WTC11 (cell line): ENCODE measurements around the gene ARHGEF33. TPM values are rescaled to one million over a fixed set of nuclear protein-coding genes. Genes with fewer than 3 reads are reported as not detected.

Experiments used
- ATAC-seq: fragments of 200-7000 bp; cut with Tn5 transposase; 2 replicates; pipeline ENCODE4 v1.10.0; 2021; ENCODE audit warnings: mild to moderate bottlenecking, moderate library complexity
- Bru-seq: library from RNA; stranded (reverse); fragments of 400-500 nt; gene quantifications from one replicate; lab custom pipeline; 2021; lab: Mats Ljungman, UMichigan
- CTCF ChIA-PET: fragments of 300-600 bp; sonication (Branson Sonifier 250); formaldehyde crosslinking; loops from one replicate; lab custom pipeline; 2021; ENCODE audit warnings: antibody characterized with exemption; lab: Charles Lee
- POLR2A ChIA-PET: fragments of 350-600 bp; sonication (Branson Sonifier 250); formaldehyde crosslinking; loops from one replicate; lab custom pipeline; 2021; ENCODE audit warnings: antibody characterized with exemption; lab: Charles Lee
- DNase-seq: peaks from one replicate; pipeline ENCODE4 v3.0.0; 2021; ENCODE audit warnings: low spot score
- H3K27ac Mint-ChIP-seq: 2 replicates; pipeline ENCODE4 v1.8.0; 2021; ENCODE audit warnings: mixed read lengths
- H3K27me3 Mint-ChIP-seq: 2 replicates; pipeline ENCODE4 v1.8.0; 2021; ENCODE audit warnings: low read depth, mild to moderate bottlenecking, moderate library complexity, mixed read lengths
- H3K36me3 Mint-ChIP-seq: 2 replicates; pipeline ENCODE4 v1.8.0; 2021; ENCODE audit warnings: mixed read lengths
- H3K4me1 Mint-ChIP-seq: 2 replicates; pipeline ENCODE4 v1.8.0; 2022; ENCODE audit warnings: mixed read lengths
- H3K4me3 Mint-ChIP-seq: 2 replicates; pipeline ENCODE4 v1.8.0; 2021; ENCODE audit warnings: mild to moderate bottlenecking, moderate library complexity, mixed read lengths
- H3K9me3 Mint-ChIP-seq: 2 replicates; pipeline ENCODE4 v1.8.0; 2021; ENCODE audit warnings: mixed read lengths
- ARID4B ChIP-seq: sonication (generic); formaldehyde crosslinking; IDR thresholded peaks from 2 replicates; pipeline ENCODE4 v1.8.0; 2023; ENCODE audit warnings: missing genetic modification reagents, mild to moderate bottlenecking, borderline replicate concordance
- ETV6 ChIP-seq: sonication (generic); formaldehyde crosslinking; IDR thresholded peaks from 2 replicates; pipeline ENCODE4 v1.8.1; 2022; ENCODE audit warnings: mild to moderate bottlenecking, missing genetic modification reagents
- GABPB1 ChIP-seq: sonication (generic); formaldehyde crosslinking; IDR thresholded peaks from 2 replicates; pipeline ENCODE4 v1.8.1; 2023; ENCODE audit warnings: mild to moderate bottlenecking, missing genetic modification reagents
- MAX ChIP-seq: sonication (generic); formaldehyde crosslinking; IDR thresholded peaks from 2 replicates; pipeline ENCODE4 v1.8.0; 2022; ENCODE audit warnings: mild to moderate bottlenecking, missing genetic modification reagents
- NFATC4 ChIP-seq: fragments of 250-450 bp; sonication (Bioruptor Pico); IDR thresholded peaks from 2 replicates; pipeline ENCODE4 v1.9.0; 2021; ENCODE audit warnings: mild to moderate bottlenecking
- OVOL2 ChIP-seq: fragments of 250-450 bp; sonication (Bioruptor Pico); IDR thresholded peaks from 2 replicates; pipeline ENCODE4 v1.9.0; 2021; ENCODE audit warnings: mild to moderate bottlenecking, borderline replicate concordance
- SP1 ChIP-seq: sonication (generic); formaldehyde crosslinking; conservative IDR thresholded peaks from 2 replicates; pipeline ENCODE4 v1.8.1; 2022; ENCODE audit warnings: missing genetic modification reagents
- TEAD1 ChIP-seq: sonication (generic); formaldehyde crosslinking; IDR thresholded peaks from 2 replicates; pipeline ENCODE4 v1.8.0; 2022; ENCODE audit warnings: mild to moderate bottlenecking, missing genetic modification reagents
- ZNF121 ChIP-seq: sonication (generic); formaldehyde crosslinking; IDR thresholded peaks from 2 replicates; pipeline ENCODE4 v1.8.0; 2023; ENCODE audit warnings: missing genetic modification reagents
- ZNF232 ChIP-seq: sonication (generic); formaldehyde crosslinking; IDR thresholded peaks from 2 replicates; pipeline ENCODE4 v1.8.0; 2022; ENCODE audit warnings: mild to moderate bottlenecking, missing genetic modification reagents
- ZNF423 ChIP-seq: fragments of 250-450 bp; sonication (Bioruptor Pico); IDR thresholded peaks from 2 replicates; pipeline ENCODE4 v2.1.2; 2022; ENCODE audit warnings: mild to moderate bottlenecking, moderate library complexity
- long read RNA-seq, 3 experiments: library from RNA in 1 of 3; library from capped mRNA in 1 of 3; library from polyadenylated mRNA in 1 of 3; unstranded in 2 of 3; stranded (forward) in 1 of 3; transcript quantifications; one replicate each; pipeline ENCODE4 v2.0.0, GENCODE V29; 2021
- total RNA-seq: library from RNA; stranded (reverse); gene quantifications from 3 replicates; pipeline ENCODE4 v1.2.3, GENCODE V29; 2021
- TF ChIP-seq, protein P1 (sequence below): fragments of 250-450 bp; sonication (Bioruptor Pico); IDR thresholded peaks from 2 replicates; pipeline ENCODE4 v1.9.0; 2021; ENCODE audit warnings: mild to moderate bottlenecking
- TF ChIP-seq, protein P2 (sequence below): sonication (generic); formaldehyde crosslinking; IDR thresholded peaks from 2 replicates; pipeline ENCODE4 v1.8.0; 2023; ENCODE audit warnings: mild to moderate bottlenecking, missing genetic modification reagents
- TF ChIP-seq, protein P3 (sequence below): sonication (generic); formaldehyde crosslinking; IDR thresholded peaks from 2 replicates; pipeline ENCODE4 v1.8.1; 2023; ENCODE audit warnings: mild to moderate bottlenecking, moderate library complexity, missing genetic modification reagents
- TF ChIP-seq, protein P4 (sequence below): sonication (generic); formaldehyde crosslinking; IDR thresholded peaks from 2 replicates; pipeline ENCODE4 v1.8.0; 2022; ENCODE audit warnings: mild to moderate bottlenecking, missing genetic modification reagents

Gene ARHGEF33
- total RNA-seq (0.42 to 0.57 TPM (median 0.50 TPM) in 3 replicates), Bru-seq, nascent RNA (percentile 25 among the genes with signal in this experiment)
- long read RNA-seq, experiment 1, partial matches to known transcripts: 1 of 2 reads
- long read RNA-seq, experiment 1, other reads (novel, unspliced or antisense): 1 of 2 reads
- long read RNA-seq, experiment 2, partial matches to known transcripts: 0 of 4 reads
- long read RNA-seq, experiment 2, other reads (novel, unspliced or antisense): 2 of 4 reads
- long read RNA-seq, experiment 3: 0 reads

- CTCF ChIA-PET: no interaction called here
- TF ChIP-seq NFATC4 (CRISPR knock-in tag): no peak
- no peak for TF ChIP-seq GABPB1
- TF ChIP-seq, protein P1, sequence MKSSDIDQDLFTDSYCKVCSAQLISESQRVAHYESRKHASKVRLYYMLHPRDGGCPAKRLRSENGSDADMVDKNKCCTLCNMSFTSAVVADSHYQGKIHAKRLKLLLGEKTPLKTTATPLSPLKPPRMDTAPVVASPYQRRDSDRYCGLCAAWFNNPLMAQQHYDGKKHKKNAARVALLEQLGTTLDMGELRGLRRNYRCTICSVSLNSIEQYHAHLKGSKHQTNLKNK (CRISPR knock-in tag): no peak
- no peak for TF ChIP-seq OVOL2
- TF ChIP-seq TEAD1 (CRISPR knock-in tag): no peak
- no peak for TF ChIP-seq ZNF232 (CRISPR knock-in tag)
- TF ChIP-seq, protein P2, sequence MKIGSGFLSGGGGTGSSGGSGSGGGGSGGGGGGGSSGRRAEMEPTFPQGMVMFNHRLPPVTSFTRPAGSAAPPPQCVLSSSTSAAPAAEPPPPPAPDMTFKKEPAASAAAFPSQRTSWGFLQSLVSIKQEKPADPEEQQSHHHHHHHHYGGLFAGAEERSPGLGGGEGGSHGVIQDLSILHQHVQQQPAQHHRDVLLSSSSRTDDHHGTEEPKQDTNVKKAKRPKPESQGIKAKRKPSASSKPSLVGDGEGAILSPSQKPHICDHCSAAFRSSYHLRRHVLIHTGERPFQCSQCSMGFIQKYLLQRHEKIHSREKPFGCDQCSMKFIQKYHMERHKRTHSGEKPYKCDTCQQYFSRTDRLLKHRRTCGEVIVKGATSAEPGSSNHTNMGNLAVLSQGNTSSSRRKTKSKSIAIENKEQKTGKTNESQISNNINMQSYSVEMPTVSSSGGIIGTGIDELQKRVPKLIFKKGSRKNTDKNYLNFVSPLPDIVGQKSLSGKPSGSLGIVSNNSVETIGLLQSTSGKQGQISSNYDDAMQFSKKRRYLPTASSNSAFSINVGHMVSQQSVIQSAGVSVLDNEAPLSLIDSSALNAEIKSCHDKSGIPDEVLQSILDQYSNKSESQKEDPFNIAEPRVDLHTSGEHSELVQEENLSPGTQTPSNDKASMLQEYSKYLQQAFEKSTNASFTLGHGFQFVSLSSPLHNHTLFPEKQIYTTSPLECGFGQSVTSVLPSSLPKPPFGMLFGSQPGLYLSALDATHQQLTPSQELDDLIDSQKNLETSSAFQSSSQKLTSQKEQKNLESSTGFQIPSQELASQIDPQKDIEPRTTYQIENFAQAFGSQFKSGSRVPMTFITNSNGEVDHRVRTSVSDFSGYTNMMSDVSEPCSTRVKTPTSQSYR (CRISPR knock-in tag): no peak
- no peak for TF ChIP-seq ZNF423 (CRISPR knock-in tag)
- TF ChIP-seq, protein P3, sequence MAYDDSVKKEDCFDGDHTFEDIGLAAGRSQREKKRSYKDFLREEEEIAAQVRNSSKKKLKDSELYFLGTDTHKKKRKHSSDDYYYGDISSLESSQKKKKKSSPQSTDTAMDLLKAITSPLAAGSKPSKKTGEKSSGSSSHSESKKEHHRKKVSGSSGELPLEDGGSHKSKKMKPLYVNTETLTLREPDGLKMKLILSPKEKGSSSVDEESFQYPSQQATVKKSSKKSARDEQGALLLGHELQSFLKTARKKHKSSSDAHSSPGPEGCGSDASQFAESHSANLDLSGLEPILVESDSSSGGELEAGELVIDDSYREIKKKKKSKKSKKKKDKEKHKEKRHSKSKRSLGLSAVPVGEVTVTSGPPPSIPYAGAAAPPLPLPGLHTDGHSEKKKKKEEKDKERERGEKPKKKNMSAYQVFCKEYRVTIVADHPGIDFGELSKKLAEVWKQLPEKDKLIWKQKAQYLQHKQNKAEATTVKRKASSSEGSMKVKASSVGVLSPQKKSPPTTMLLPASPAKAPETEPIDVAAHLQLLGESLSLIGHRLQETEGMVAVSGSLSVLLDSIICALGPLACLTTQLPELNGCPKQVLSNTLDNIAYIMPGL (CRISPR knock-in tag): no peak
- TF ChIP-seq MAX (CRISPR knock-in tag): no peak
- TF ChIP-seq ETV6 (CRISPR knock-in tag): no peak
- TF ChIP-seq, all 79 proteins: peak for 0
- H3K36me3 Mint-ChIP-seq: no peaks in the 10 kb centered on the region
- H3K27ac Mint-ChIP-seq: no peak within 1 kb of the TSS
- 0 out of 2 replicates have a peak, but pooled peaks cover 3% of the 10 kb centered on the region for H3K4me1 Mint-ChIP-seq
- H3K27me3 Mint-ChIP-seq: no peaks in the 10 kb centered on the region; the same call in 1 of the 2 replicates
- ATAC-seq (no peak), DNase-seq (no peak)
- POLR2A ChIA-PET: no interaction called here
- H3K9me3 Mint-ChIP-seq: no peaks in the 10 kb centered on the region
- no peak within 1 kb of the TSS for H3K4me3 Mint-ChIP-seq
Observed at GRCh38 chr2:38889575-38889974, at the start of gene ARHGEF33. Gene ARHGEF33 (plus strand): TSS chr2:38889875. CDS start chr2:38919448, 29,573 bp downstream.

- ChIA-PET POLR2A (no interaction called here), CTCF (interaction anchor here (1.0 kb wide), 1 partner anchor 97 kb away, joined by 3 read pairs; no protein-coding TSS in a partner anchor)
- Mint-ChIP-seq H3K27ac (no peak overlapping the region), H3K27me3 (no peaks in the 10 kb centered on the region), H3K9me3 (no peaks in the 10 kb centered on the region; the same call in 1 of the 2 replicates), H3K4me3 (no peak overlapping the region), H3K4me1 (no peaks in the 10 kb centered on the region), H3K36me3 (peaks cover 37% of the 10 kb centered on the region)
- DNase-seq (no peak), ATAC-seq (no peak)
- TF ChIP-seq SP1: no peak
- no peak for TF ChIP-seq ZNF423 (CRISPR knock-in tag)
- TF ChIP-seq, protein P4, sequence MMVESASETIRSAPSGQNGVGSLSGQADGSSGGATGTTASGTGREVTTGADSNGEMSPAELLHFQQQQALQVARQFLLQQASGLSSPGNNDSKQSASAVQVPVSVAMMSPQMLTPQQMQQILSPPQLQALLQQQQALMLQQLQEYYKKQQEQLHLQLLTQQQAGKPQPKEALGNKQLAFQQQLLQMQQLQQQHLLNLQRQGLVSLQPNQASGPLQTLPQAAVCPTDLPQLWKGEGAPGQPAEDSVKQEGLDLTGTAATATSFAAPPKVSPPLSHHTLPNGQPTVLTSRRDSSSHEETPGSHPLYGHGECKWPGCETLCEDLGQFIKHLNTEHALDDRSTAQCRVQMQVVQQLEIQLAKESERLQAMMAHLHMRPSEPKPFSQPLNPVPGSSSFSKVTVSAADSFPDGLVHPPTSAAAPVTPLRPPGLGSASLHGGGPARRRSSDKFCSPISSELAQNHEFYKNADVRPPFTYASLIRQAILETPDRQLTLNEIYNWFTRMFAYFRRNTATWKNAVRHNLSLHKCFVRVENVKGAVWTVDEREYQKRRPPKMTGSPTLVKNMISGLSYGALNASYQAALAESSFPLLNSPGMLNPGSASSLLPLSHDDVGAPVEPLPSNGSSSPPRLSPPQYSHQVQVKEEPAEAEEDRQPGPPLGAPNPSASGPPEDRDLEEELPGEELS (CRISPR knock-in tag): no peak
- no peak for TF ChIP-seq ARID4B (CRISPR knock-in tag)
- no peak for TF ChIP-seq ZNF121 (CRISPR knock-in tag)
- TF ChIP-seq TEAD1 (CRISPR knock-in tag): no peak
Observed at GRCh38 chr2:38850045-38850444, 39.6 kb upstream of the ARHGEF33 start.
